H9 (cell line): Measurements from ENCODE around the gene PDE1C. TPM values are rescaled to one million over a fixed set of nuclear protein-coding genes. Genes with fewer than 3 reads are reported as not detected.

ENCODE experiments used
- DNase-seq: peaks from one replicate; pipeline ENCODE4 v3.0.0-alpha.2; 2017
- H2AFZ ChIP-seq: one replicate; pipeline ENCODE4 v1.6.1; 2013; ENCODE audit warnings: mild to moderate bottlenecking, low read length, control low read depth, moderate library complexity
- H2AK5ac ChIP-seq: 2 replicates; pipeline ENCODE4 v1.6.1; 2013; ENCODE audit warnings: low read length, control low read depth, mixed read lengths; ENCODE audit not compliant: insufficient read length
- H2BK120ac ChIP-seq: one replicate; pipeline ENCODE4 v1.6.1; 2013; ENCODE audit warnings: low read depth, mild to moderate bottlenecking, low read length, control low read depth, inconsistent platforms; ENCODE audit not compliant: poor library complexity, severe bottlenecking
- H2BK12ac ChIP-seq: 2 replicates; pipeline ENCODE4 v1.6.1; 2013; ENCODE audit warnings: low read length, control low read depth, mixed read lengths, low read depth; ENCODE audit not compliant: insufficient read length
- H2BK15ac ChIP-seq: 2 replicates; pipeline ENCODE4 v1.6.1; 2013; ENCODE audit warnings: low read depth, low read length, control low read depth
- H2BK20ac ChIP-seq: one replicate; pipeline ENCODE4 v1.6.1; 2013; ENCODE audit warnings: low read depth, mild to moderate bottlenecking, low read length, control low read depth, inconsistent platforms; ENCODE audit not compliant: poor library complexity, severe bottlenecking
- H2BK5ac ChIP-seq: 2 replicates; pipeline ENCODE4 v1.6.1; 2013; ENCODE audit warnings: low read length, control low read depth, mixed read lengths; ENCODE audit not compliant: insufficient read length
- H3K14ac ChIP-seq: 2 replicates; pipeline ENCODE4 v1.6.1; 2013; ENCODE audit warnings: low read length, control low read depth; ENCODE audit not compliant: insufficient read depth
- H3K18ac ChIP-seq: 2 replicates; pipeline ENCODE4 v1.6.1; 2013; ENCODE audit warnings: low read depth, mild to moderate bottlenecking, mixed read lengths, low read length, control low read depth; ENCODE audit not compliant: insufficient read length
- H3K23ac ChIP-seq: 2 replicates; pipeline ENCODE4 v1.6.1; 2013; ENCODE audit warnings: low read length, control low read depth, mixed read lengths, low read depth; ENCODE audit not compliant: insufficient read length
- H3K23me2 ChIP-seq: 2 replicates; pipeline ENCODE4 v1.6.1; 2013; ENCODE audit warnings: low read depth, mild to moderate bottlenecking, mixed read lengths, low read length, control low read depth; ENCODE audit not compliant: insufficient read length, poor library complexity, severe bottlenecking
- H3K27ac ChIP-seq: 2 replicates; pipeline ENCODE4 v1.5.1; 2013; ENCODE audit warnings: low read length, control low read depth, mixed read lengths, low read depth; ENCODE audit not compliant: insufficient read length
- H3K27me3 ChIP-seq: 2 replicates; pipeline ENCODE4 v1.6.1; 2013; ENCODE audit warnings: low read length, control low read depth, inconsistent platforms; ENCODE audit not compliant: insufficient read depth
- H3K4ac ChIP-seq: 2 replicates; pipeline ENCODE4 v1.6.1; 2013; ENCODE audit warnings: low read depth, mild to moderate bottlenecking, control low read depth, inconsistent platforms, low read length, moderate library complexity
- H3K4me1 ChIP-seq: 2 replicates; pipeline ENCODE4 v1.6.1; 2013; ENCODE audit warnings: low read length, control low read depth, inconsistent platforms; ENCODE audit not compliant: insufficient read depth
- H3K4me2 ChIP-seq: 2 replicates; pipeline ENCODE4 v1.6.1; 2013; ENCODE audit warnings: low read length, control low read depth, mixed read lengths; ENCODE audit not compliant: insufficient read length, insufficient read depth
- H3K56ac ChIP-seq: 2 replicates; pipeline ENCODE4 v1.6.1; 2013; ENCODE audit warnings: low read depth, mild to moderate bottlenecking, mixed read lengths, low read length, control low read depth; ENCODE audit not compliant: insufficient read length
- H3K79me1 ChIP-seq: 2 replicates; pipeline ENCODE4 v1.6.1; 2013; ENCODE audit warnings: low read depth, mild to moderate bottlenecking, moderate library complexity, low read length, control low read depth, inconsistent platforms; ENCODE audit not compliant: insufficient read depth, poor library complexity, severe bottlenecking
- H3K79me2 ChIP-seq: 2 replicates; pipeline ENCODE4 v1.6.1; 2013; ENCODE audit warnings: low read length, control low read depth, inconsistent platforms; ENCODE audit not compliant: insufficient read depth
- H3K9ac ChIP-seq: 2 replicates; pipeline ENCODE4 v1.6.1; 2013; ENCODE audit warnings: low read length, control low read depth, mixed read lengths; ENCODE audit not compliant: insufficient read length; ENCODE audit errors: extremely low read depth
- H3K9me3 ChIP-seq: one replicate; pipeline ENCODE4 v1.6.1; 2013; ENCODE audit warnings: low read depth, low read length, inconsistent platforms; ENCODE audit not compliant: control insufficient read depth
- H3T11ph ChIP-seq: one replicate; pipeline ENCODE4 v1.6.1; 2013; ENCODE audit warnings: mild to moderate bottlenecking, low read length, control low read depth, inconsistent platforms
- H4K20me1 ChIP-seq: one replicate; pipeline ENCODE4 v1.6.1; 2013; ENCODE audit not compliant: control insufficient read depth, insufficient read length, insufficient read depth
- H4K5ac ChIP-seq: 2 replicates; pipeline ENCODE4 v1.6.1; 2013; ENCODE audit warnings: low read depth, mild to moderate bottlenecking, mixed read lengths, low read length, control low read depth; ENCODE audit not compliant: insufficient read length
- H4K8ac ChIP-seq: replicated peaks from 2 replicates; pipeline ENCODE4 v1.6.1; 2013; ENCODE audit warnings: low read length, control low read depth, mixed read lengths, low read depth; ENCODE audit not compliant: insufficient read length
- H4K91ac ChIP-seq: 2 replicates; pipeline ENCODE4 v1.6.1; 2013; ENCODE audit warnings: low read depth, mild to moderate bottlenecking, moderate library complexity, mixed read lengths, low read length, control low read depth; ENCODE audit not compliant: insufficient read length
- H3K27ac Mint-ChIP-seq, 3 experiments: 2 replicates in 2 of 3; 3 replicates in 1 of 3; pipeline ENCODE4 v1.8.0; 2020 to 2021; ENCODE audit warnings: mixed read lengths in 3 of 3, mild to moderate bottlenecking in 1 of 3, moderate library complexity in 1 of 3
- H3K27me3 Mint-ChIP-seq: 2 replicates; pipeline ENCODE4 v1.8.0; 2021; ENCODE audit warnings: low read depth, mild to moderate bottlenecking, moderate library complexity, mixed read lengths
- H3K36me3 Mint-ChIP-seq, 3 experiments: 2 replicates in 2 of 3; 3 replicates in 1 of 3; pipeline ENCODE4 v1.8.0; 2020 to 2021; ENCODE audit warnings: low read depth in 3 of 3, mixed read lengths in 3 of 3; ENCODE audit not compliant: insufficient read depth in 1 of 3
- H3K4me1 Mint-ChIP-seq, 2 experiments: 2 replicates each; pipeline ENCODE4 v1.8.0; 2020; ENCODE audit warnings: mixed read lengths in 2 of 2
- H3K4me3 Mint-ChIP-seq, 2 experiments: 2 replicates in 1 of 2; 3 replicates in 1 of 2; pipeline ENCODE4 v1.8.0; 2020 to 2021; ENCODE audit warnings: mild to moderate bottlenecking in 2 of 2, mixed read lengths in 2 of 2, moderate library complexity in 1 of 2
- H3K9me3 Mint-ChIP-seq, 2 experiments: 2 replicates in 1 of 2; 3 replicates in 1 of 2; pipeline ENCODE4 v1.8.0; 2020; ENCODE audit warnings: mild to moderate bottlenecking in 2 of 2, mixed read lengths in 2 of 2, moderate library complexity in 1 of 2
- CTCF ChIP-seq: fragments of 200-600 bp; sonication (generic); conservative IDR thresholded peaks from 3 replicates; pipeline ENCODE4 v1.8.0; 2021; ENCODE audit warnings: antibody characterized with exemption, mild to moderate bottlenecking
- WGBS: extraction: QIAGEN DNeasy Blood & Tissue Kit; methylation state at CpG from one replicate; pipeline ENCODE4 v1.1.7; 2013; ENCODE audit warnings: missing lambda C conversion rate, low lambda C conversion rate, mixed read lengths; ENCODE audit not compliant: insufficient read length; ENCODE audit errors: extremely low coverage; 5-methylcytosine and 5-hydroxymethylcytosine counted together
- total RNA-seq: library from RNA; stranded (reverse); gene quantifications from 2 replicates; pipeline ENCODE4 v1.2.1, GENCODE V29; 2021

Gene PDE1C
- total RNA-seq, 1 experiment from 2014 or later: 0.17 TPM

GRCh38 chr7:31958226-31958625, 112.0 kb downstream of the PDE1C start:
- no peaks in the 10 kb centered on the region for H3K79me1 ChIP-seq
- no peak for TF ChIP-seq CTCF
- no peak overlapping the region for H3K23ac ChIP-seq
- H3K9me3 ChIP-seq: no peaks in the 10 kb centered on the region
- H2BK20ac ChIP-seq: no peak overlapping the region
- H2AFZ ChIP-seq: no peak overlapping the region
- H2AK5ac ChIP-seq: no peak overlapping the region
- H4K20me1 ChIP-seq: no peaks in the 10 kb centered on the region
- Mint-ChIP-seq H3K9me3 (peaks cover 0 to 6% of the 10 kb centered on the region in 2 experiments; a peak in 1 of 5 replicates), H3K27me3 (peaks cover 3% of the 10 kb centered on the region), H3K4me1 (peaks cover 3% of the 10 kb centered on the region in 2 experiments; a peak in 2 of 4 replicates), H3K36me3 (no peaks in the 10 kb centered on the region; a peak in 1 of 7 replicates), H3K27ac (no peak overlapping the region), H3K4me3 (no peak overlapping the region)
- H2BK15ac ChIP-seq: no peak overlapping the region
- no peaks in the 10 kb centered on the region for H3K23me2 ChIP-seq
- no peak overlapping the region for H3K14ac ChIP-seq
- H4K5ac ChIP-seq: no peak overlapping the region
- H3K4me2 ChIP-seq: no peak overlapping the region
- no peak overlapping the region for H3K27ac ChIP-seq
- no peaks in the 10 kb centered on the region for H3K4me1 ChIP-seq
- H3K9ac ChIP-seq: no peak overlapping the region
- no CpG with 5 or more reads among the region's 2 CpGs for WGBS
- no peak overlapping the region for H4K8ac ChIP-seq
- H2BK120ac ChIP-seq: no peak overlapping the region
- no peak overlapping the region for H3K4ac ChIP-seq
- no peaks in the 10 kb centered on the region for H3K79me2 ChIP-seq
- no peaks in the 10 kb centered on the region for H3K27me3 ChIP-seq
- H3K56ac ChIP-seq: no peak overlapping the region
- H3K18ac ChIP-seq: no peak overlapping the region
- H2BK5ac ChIP-seq: no peak overlapping the region
- DNase-seq: no peak
- no peak overlapping the region for H4K91ac ChIP-seq
- no peak overlapping the region for H2BK12ac ChIP-seq
- H3T11ph ChIP-seq: no peak overlapping the region
